Measurements from ENCODE around the gene NUAK1. TPM values are rescaled to one million over a fixed set of nuclear protein-coding genes. Genes with fewer than 3 reads are reported as not detected.

Gene NUAK1
- total and polyA plus RNA-seq, 2 donors from 2014 or later, result 2.9 to 28.8 TPM

DNA sequence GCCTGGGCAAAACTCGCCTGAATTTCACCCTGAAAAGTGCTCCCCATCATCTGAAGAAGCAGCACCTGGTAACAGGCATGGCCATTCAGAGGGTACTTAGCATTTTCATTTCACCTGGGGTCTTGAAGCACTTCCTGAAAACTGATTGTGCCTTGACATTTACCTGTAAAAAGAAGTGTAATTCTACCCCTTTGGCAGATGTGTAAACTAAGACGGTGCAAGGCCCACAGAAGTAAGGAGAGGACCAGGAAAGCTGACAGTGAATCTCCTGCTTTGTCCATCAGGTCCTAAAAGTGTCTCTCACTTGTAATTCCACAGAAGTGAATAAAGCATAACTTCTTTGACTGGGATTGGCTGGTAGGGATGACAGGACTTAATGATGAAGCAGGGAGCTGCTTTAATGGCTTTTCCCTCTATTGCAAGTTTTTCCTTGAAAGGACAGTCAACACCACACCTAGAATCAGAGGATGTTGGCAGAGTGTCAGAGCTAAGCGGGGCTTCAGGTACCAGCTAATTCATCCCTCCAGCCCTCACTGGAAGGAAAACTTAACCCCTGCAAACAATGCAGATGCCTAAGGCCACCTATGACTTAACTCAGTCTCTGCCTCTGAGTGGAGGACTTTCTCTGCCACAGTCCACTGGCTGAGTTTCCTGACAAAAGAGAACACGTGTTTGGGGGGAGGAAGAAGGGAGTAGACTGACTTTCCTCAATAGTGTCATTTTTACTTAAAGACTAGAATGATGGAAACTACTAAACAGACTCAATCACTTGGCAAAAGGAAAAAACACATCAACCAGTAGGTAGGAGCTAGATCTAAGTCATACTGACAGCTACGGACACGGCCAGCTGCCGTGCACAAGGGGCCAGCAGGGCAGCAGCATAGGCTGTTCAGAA, 74.7 kb downstream of the NUAK1 start:
- H3K36me3 ChIP-seq (ENCODE audit: control insufficient read depth in 2 of 3, insufficient read depth in 3 of 3, low read length in 3 of 3), result peaks cover 0 to 18% (median 2%) of the 10 kb centered on the region in 3 donors
- no peak overlapping the region for H3K9ac ChIP-seq (ENCODE audit: low read length in 3 of 3)
- intact Hi-C loops (cut with DNase I), result no loop called here
- H3K4me3 ChIP-seq (ENCODE audit: low read length in 3 of 3), result no peak overlapping the region
- no peak for DNase-seq
- no peak for FAIRE-seq
- no peaks in the 10 kb centered on the region for H3K9me3 ChIP-seq (ENCODE audit: control insufficient read depth in 2 of 3, insufficient read depth in 1 of 3, low read length in 3 of 3)
- peaks cover 0 to 6% (median 0%) of the 10 kb centered on the region in 3 donors for H3K4me1 ChIP-seq (ENCODE audit: control insufficient read depth in 2 of 3, insufficient read depth in 2 of 3, low read depth in 1 of 3, low read length in 3 of 3)
- TF ChIP-seq, protein P1, sequence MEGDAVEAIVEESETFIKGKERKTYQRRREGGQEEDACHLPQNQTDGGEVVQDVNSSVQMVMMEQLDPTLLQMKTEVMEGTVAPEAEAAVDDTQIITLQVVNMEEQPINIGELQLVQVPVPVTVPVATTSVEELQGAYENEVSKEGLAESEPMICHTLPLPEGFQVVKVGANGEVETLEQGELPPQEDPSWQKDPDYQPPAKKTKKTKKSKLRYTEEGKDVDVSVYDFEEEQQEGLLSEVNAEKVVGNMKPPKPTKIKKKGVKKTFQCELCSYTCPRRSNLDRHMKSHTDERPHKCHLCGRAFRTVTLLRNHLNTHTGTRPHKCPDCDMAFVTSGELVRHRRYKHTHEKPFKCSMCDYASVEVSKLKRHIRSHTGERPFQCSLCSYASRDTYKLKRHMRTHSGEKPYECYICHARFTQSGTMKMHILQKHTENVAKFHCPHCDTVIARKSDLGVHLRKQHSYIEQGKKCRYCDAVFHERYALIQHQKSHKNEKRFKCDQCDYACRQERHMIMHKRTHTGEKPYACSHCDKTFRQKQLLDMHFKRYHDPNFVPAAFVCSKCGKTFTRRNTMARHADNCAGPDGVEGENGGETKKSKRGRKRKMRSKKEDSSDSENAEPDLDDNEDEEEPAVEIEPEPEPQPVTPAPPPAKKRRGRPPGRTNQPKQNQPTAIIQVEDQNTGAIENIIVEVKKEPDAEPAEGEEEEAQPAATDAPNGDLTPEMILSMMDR (IDR thresholded peaks at IDR 0.05; ENCODE audit: borderline replicate concordance, extremely low read depth, insufficient read depth), result no peak
- no peak overlapping the region for H3K27ac ChIP-seq (ENCODE audit: low read depth in 2 of 2, low read length in 2 of 2)
- H3K27me3 ChIP-seq (ENCODE audit: control insufficient read depth, insufficient read depth, low read length), result no peaks in the 10 kb centered on the region

- no peak for FAIRE-seq
- DNase-seq, result no peak
- H3K27ac ChIP-seq (ENCODE audit: low read depth in 2 of 2, low read length in 2 of 2), result no peak overlapping the region
- H3K9ac ChIP-seq (ENCODE audit: low read length in 3 of 3), result no peak overlapping the region
- no peak overlapping the region for H3K4me3 ChIP-seq (ENCODE audit: low read length in 3 of 3)
- TF ChIP-seq, protein P1 (IDR thresholded peaks at IDR 0.05; ENCODE audit: borderline replicate concordance, extremely low read depth, insufficient read depth), result no peak
- peaks cover 0 to 10% (median 2%) of the 10 kb centered on the region in 3 donors for H3K36me3 ChIP-seq (ENCODE audit: control insufficient read depth in 2 of 3, insufficient read depth in 3 of 3, low read length in 3 of 3)
- no peaks in the 10 kb centered on the region for H3K27me3 ChIP-seq (ENCODE audit: control insufficient read depth, insufficient read depth, low read length)
- H3K4me1 ChIP-seq (ENCODE audit: control insufficient read depth in 2 of 3, insufficient read depth in 2 of 3, low read depth in 1 of 3, low read length in 3 of 3), result peaks cover 0 to 9% (median 0%) of the 10 kb centered on the region in 3 donors
- H3K9me3 ChIP-seq (ENCODE audit: control insufficient read depth in 2 of 3, insufficient read depth in 1 of 3, low read length in 3 of 3), result no peaks in the 10 kb centered on the region
- intact Hi-C loops (cut with DNase I), result no loop called here
These were observed 76.1 kb downstream of the NUAK1 start for GRCh38 chr12:106062693-106063092.

DNA sequence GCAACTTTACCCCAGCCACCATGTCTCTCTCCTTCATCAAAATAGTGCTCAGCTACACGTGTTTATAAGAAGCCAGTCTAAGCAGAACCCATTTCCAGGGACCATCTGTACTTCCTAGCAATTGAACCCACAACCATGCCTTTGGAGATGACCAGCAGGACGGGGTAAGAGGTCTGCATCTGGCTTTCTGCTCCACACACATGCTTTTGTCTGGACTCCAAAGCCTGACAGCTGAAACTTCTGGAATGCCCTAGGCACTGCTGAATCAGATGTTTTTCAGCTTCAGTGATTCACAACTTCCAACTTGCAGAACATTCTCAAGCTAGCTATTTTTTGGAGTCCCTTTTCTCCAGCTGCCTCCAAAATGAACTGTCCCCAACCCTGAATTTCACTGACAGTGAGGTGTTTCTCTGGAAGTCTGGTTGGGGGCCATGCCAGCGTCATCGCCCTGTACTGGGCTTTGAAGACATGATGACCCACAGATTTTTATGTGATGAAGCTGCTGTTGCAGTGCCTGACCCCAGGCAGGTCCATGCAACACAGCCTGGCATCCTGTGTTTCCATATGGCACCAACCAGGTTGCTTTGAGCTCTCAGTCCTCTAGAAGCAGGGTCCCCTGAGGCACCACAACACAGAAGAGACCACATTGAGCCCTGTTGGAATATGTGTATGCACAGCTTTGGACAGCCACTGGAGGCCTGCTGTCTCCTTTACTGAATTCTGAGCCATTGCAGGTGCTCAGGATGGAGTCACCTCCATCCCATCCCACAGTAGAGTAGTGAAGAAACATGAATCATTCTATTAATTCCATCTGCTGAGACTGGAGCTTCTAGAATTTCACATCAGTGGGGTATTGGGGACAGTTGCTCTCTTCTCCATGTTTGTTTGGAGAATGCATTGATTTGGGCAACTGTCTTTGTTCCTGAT, 80.2 kb downstream of the NUAK1 start:
- Histone ChIP-seq H3K9me3 (ENCODE audit: control insufficient read depth in 2 of 3, insufficient read depth in 1 of 3, low read length in 3 of 3) (no peaks in the 10 kb centered on the region), H3K9ac (ENCODE audit: low read length in 3 of 3) (no peak overlapping the region), H3K36me3 (ENCODE audit: control insufficient read depth in 2 of 3, insufficient read depth in 3 of 3, low read length in 3 of 3) (no peaks in the 10 kb centered on the region), H3K4me3 (ENCODE audit: low read length in 3 of 3) (no peak overlapping the region), H3K27ac (ENCODE audit: low read depth in 2 of 2, low read length in 2 of 2) (peak overlapping the region in 1 of 2 donors; percentile 49), H3K4me1 (ENCODE audit: control insufficient read depth in 2 of 3, insufficient read depth in 2 of 3, low read depth in 1 of 3, low read length in 3 of 3) (peaks cover 0 to 3% (median 0%) of the 10 kb centered on the region in 3 donors), H3K27me3 (ENCODE audit: control insufficient read depth, insufficient read depth, low read length) (no peaks in the 10 kb centered on the region)
- intact Hi-C loops (cut with DNase I), result no loop called here
- TF ChIP-seq, protein P1 (IDR thresholded peaks at IDR 0.05; ENCODE audit: borderline replicate concordance, extremely low read depth, insufficient read depth), result no peak
- FAIRE-seq (no peak), DNase-seq (peak in 2 of 5 donors; percentile 52 to 62)
